SK-N-SH treated with all-trans-retinoic acid at 6 μM for 48 hours (cell line): ENCODE measurements around the gene DNAH8.

ENCODE experiments used
- ARNTL ChIP-seq: fragments of 450-650 bp; formaldehyde crosslinking; IDR thresholded peaks from 2 replicates; pipeline ENCODE4 v1.5.0; 2020; ENCODE audit warnings: low read depth, mild to moderate bottlenecking, moderate library complexity, borderline replicate concordance
- BACH2 ChIP-seq: fragments of 250-450 bp; sonication (Bioruptor Pico); IDR thresholded peaks from 2 replicates; pipeline ENCODE4 v1.9.0; 2021; ENCODE audit warnings: mild to moderate bottlenecking, borderline replicate concordance
- CSRNP3 ChIP-seq: fragments of 250-450 bp; sonication (Bioruptor Pico); IDR thresholded peaks from 2 replicates; pipeline ENCODE4 v1.5.1; 2021; ENCODE audit warnings: mild to moderate bottlenecking, moderate library complexity
- GLIS3 ChIP-seq: fragments of 250-450 bp; sonication (Bioruptor Pico); IDR thresholded peaks from 2 replicates; pipeline ENCODE4 v1.5.0; 2020; ENCODE audit warnings: mild to moderate bottlenecking, moderate library complexity
- ISL1 ChIP-seq: fragments of 250-450 bp; sonication (Bioruptor Pico); IDR thresholded peaks from 2 replicates; pipeline ENCODE4 v2.1.2; 2022; ENCODE audit warnings: mild to moderate bottlenecking, moderate library complexity
- OSR1 ChIP-seq: fragments of 250-450 bp; sonication (Bioruptor Pico); IDR thresholded peaks from 2 replicates; pipeline ENCODE4 v1.8.0; 2022; ENCODE audit warnings: moderate library complexity, mild to moderate bottlenecking, inconsistent platforms
- PATZ1 ChIP-seq: fragments of 250-450 bp; sonication (Bioruptor Pico); IDR thresholded peaks from 2 replicates; pipeline ENCODE4 v1.8.0; 2020; ENCODE audit warnings: mild to moderate bottlenecking, moderate library complexity, borderline replicate concordance
- RARB ChIP-seq: fragments of 250-450 bp; sonication (Bioruptor Pico); IDR thresholded peaks from 2 replicates; pipeline ENCODE4 v1.8.0; 2021; ENCODE audit warnings: mild to moderate bottlenecking, moderate library complexity
- TCF4 ChIP-seq: fragments of 250-450 bp; sonication (Bioruptor Pico); IDR thresholded peaks from 2 replicates; pipeline ENCODE4 v1.8.0; 2021; ENCODE audit warnings: mild to moderate bottlenecking, moderate library complexity, borderline replicate concordance
- TOX ChIP-seq: fragments of 250-450 bp; sonication (Bioruptor Pico); IDR thresholded peaks from 2 replicates; pipeline ENCODE4 v1.8.0; 2021; ENCODE audit warnings: mild to moderate bottlenecking, moderate library complexity, borderline replicate concordance
- ZFP3 ChIP-seq: fragments of 250-450 bp; sonication (Bioruptor Pico); IDR thresholded peaks from 2 replicates; pipeline ENCODE4 v1.5.0; 2020; ENCODE audit warnings: mild to moderate bottlenecking, moderate library complexity
- ZNF565 ChIP-seq: fragments of 450-650 bp; formaldehyde crosslinking; conservative IDR thresholded peaks from 2 replicates; pipeline ENCODE4 v1.5.0; 2020; ENCODE audit warnings: low read depth, mild to moderate bottlenecking, moderate library complexity
- ZNF70 ChIP-seq: fragments of 450-650 bp; formaldehyde crosslinking; IDR thresholded peaks from 2 replicates; pipeline ENCODE4 v1.5.0; 2020; ENCODE audit warnings: mild to moderate bottlenecking, moderate library complexity
- ZNF8 ChIP-seq: fragments of 450-650 bp; formaldehyde crosslinking; IDR thresholded peaks from 2 replicates; pipeline ENCODE4 v1.5.0; 2020; ENCODE audit warnings: mild to moderate bottlenecking, moderate library complexity

- TF ChIP-seq ZFP3 (CRISPR knock-in tag) (no peak), CSRNP3 (CRISPR knock-in tag) (no peak), OSR1 (CRISPR knock-in tag) (no peak), ZNF565 (CRISPR knock-in tag) (no peak), BACH2 (CRISPR knock-in tag) (no peak), TCF4 (no peak), ARNTL (CRISPR knock-in tag) (no peak), TOX (CRISPR knock-in tag) (no peak), RARB (CRISPR knock-in tag) (no peak), GLIS3 (CRISPR knock-in tag) (no peak), ZNF8 (CRISPR knock-in tag) (no peak), ZNF70 (no peak), PATZ1 (CRISPR knock-in tag) (no peak), ISL1 (CRISPR knock-in tag) (no peak)
These were observed 90.6 kb downstream of the DNAH8 start for GRCh38 chr6:38805692-38806091.
